Activated CD8-positive, alpha-beta memory T cell treated with anti-CD3 and anti-CD28 coated beads, Interleukin-2, amount 50 U/mL, for 4 hours (primary cell): ENCODE data around the gene PDE8B.
"Not testable (repeated sequence)": the region's sequence is repeated elsewhere in the genome, so short reads cannot be mapped to it uniquely, and the experiment has no call there.

ENCODE experiments used
- DNase-seq: peaks from one replicate; pipeline ENCODE4 v3.0.0-alpha.2; 2020

The PDE8B gene

DNA sequence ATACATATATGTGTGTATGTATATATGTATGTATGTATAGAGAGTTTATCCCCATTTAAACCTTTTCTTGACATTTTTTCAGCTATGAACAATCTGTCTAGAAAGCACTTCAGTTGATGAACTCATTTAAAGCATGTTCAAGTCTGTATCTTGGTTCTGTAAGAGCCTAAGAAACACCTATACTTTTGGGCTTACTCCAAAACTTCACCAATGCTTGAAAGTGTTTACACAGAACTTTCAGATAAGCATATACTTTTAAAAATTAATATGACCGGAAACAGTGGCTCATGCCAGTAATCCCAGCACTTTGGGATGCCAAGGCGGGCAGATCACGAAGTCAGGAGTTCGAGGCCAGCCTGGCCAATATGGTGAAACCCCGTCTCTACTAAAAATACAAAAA lies 250.8 kb downstream of the PDE8B start:
- DNase-seq, result no peak

- no peak for DNase-seq
These were observed 253.4 kb downstream of the PDE8B start for GRCh38 chr5:77463905-77464304.

GRCh38 chr5:77468875-77469274 lies 258.4 kb downstream of the PDE8B start:
- not testable (repeated sequence) for DNase-seq

DNA sequence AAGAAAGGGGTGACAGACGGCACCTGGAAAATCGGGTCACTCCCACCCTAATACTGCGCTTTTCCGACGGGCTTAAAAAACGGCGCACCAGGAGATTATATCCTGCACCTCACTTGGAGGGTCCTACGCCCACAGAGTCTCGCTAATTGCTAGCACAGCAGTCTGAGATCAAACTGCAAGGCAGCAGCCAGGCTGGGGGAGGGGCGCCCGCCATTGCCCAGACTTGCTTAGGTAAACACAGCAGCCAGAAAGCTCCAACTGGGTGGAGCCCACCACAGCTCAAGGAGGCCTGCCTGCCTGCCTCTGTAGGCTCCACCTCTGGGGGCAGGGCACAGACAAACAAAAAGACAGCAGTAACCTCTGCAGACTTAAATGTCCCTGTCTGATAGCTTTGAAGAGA lies 264.6 kb downstream of the PDE8B start:
- not testable (repeated sequence) for DNase-seq
